Superior temporal gyrus (tissue), 1 donor: ENCODE results near the gene NYNRIN.
"Not testable (repeated sequence)": the region's sequence is repeated elsewhere in the genome, so short reads cannot be mapped to it uniquely, and the experiment has no call there.

Experiments used
- DNase-seq: peaks from one replicate; pipeline ENCODE4 v3.0.0-alpha.2; 2016; ENCODE audit errors: extremely low spot score

NYNRIN gene

GRCh38 chr14:24431569-24432258 lies 32.9 kb downstream of the NYNRIN start:
- DNase-seq, result peak; percentile 77

GRCh38 chr14:24432259-24433131 lies 33.7 kb downstream of the NYNRIN start:
- DNase-seq, result no peak

GRCh38 chr14:24434036-24434435 lies 35.2 kb downstream of the NYNRIN start:
- DNase-seq, result no peak

- DNase-seq, result no peak
These were observed 35.9 kb downstream of the NYNRIN start for GRCh38 chr14:24434676-24435075.

- DNase-seq, result no peak
These were observed 36.5 kb downstream of the NYNRIN start for GRCh38 chr14:24435192-24435810.

- no peak for DNase-seq
These were observed 37.2 kb downstream of the NYNRIN start for GRCh38 chr14:24435998-24436354.

GRCh38 chr14:24436355-24437019 lies 37.7 kb downstream of the NYNRIN start:
- DNase-seq, result peak; percentile 90

GRCh38 chr14:24437020-24437735 lies 38.4 kb downstream of the NYNRIN start:
- no peak for DNase-seq

- no peak for DNase-seq
These were observed 38.9 kb downstream of the NYNRIN start for GRCh38 chr14:24437736-24438067.

- DNase-seq, result no peak
These were observed 39.7 kb downstream of the NYNRIN start for GRCh38 chr14:24438223-24439097.

- DNase-seq, result no peak
These were observed 40.5 kb downstream of the NYNRIN start for GRCh38 chr14:24439257-24439656.

GRCh38 chr14:24439830-24440605 lies 41.2 kb downstream of the NYNRIN start:
- no peak for DNase-seq

GRCh38 chr14:24440606-24441399 lies 42.0 kb downstream of the NYNRIN start:
- no peak for DNase-seq

- DNase-seq, result no peak
These were observed 42.7 kb downstream of the NYNRIN start for GRCh38 chr14:24441485-24441884.

GRCh38 chr14:24441904-24442239 lies 43.1 kb downstream of the NYNRIN start:
- DNase-seq, result no peak

GRCh38 chr14:24442240-24443052 lies 43.6 kb downstream of the NYNRIN start, which contains the start of gene SDR39U1:
Gene SDR39U1, minus strand, starts transcription at chr14:24442776. Its CDS starts 7 bp downstream, at chr14:24442769.
- peak; percentile 100 for DNase-seq

GRCh38 chr14:24443053-24443665 lies 44.4 kb downstream of the NYNRIN start:
- DNase-seq, result no peak

GRCh38 chr14:24450828-24451227 lies 52.0 kb downstream of the NYNRIN start:
- DNase-seq, result not testable (repeated sequence)
